Neural cell (in vitro differentiated cells): ENCODE measurements around the gene COL5A1. TPM values are rescaled to one million over a fixed set of nuclear protein-coding genes. Genes with fewer than 3 reads are reported as not detected.

Experiments used
- H2AFZ ChIP-seq: fragments of 200-600, 300-800 bp; sonication (generic), shearing (Covaris generic); 2 replicates; pipeline ENCODE4 v1.6.0; 2014; ENCODE audit warnings: low read depth, mild to moderate bottlenecking, antibody characterized with exemption, low read length, moderate library complexity
- H3F3A ChIP-seq: fragments of 200-600 bp; shearing (Covaris generic); 2 replicates; pipeline ENCODE4 v1.6.1; 2016; ENCODE audit warnings: mild to moderate bottlenecking, moderate library complexity, mixed read lengths, antibody characterized with exemption, low read length; ENCODE audit not compliant: insufficient read depth, poor library complexity, severe bottlenecking
- H3K27ac ChIP-seq: fragments of 200-600, 300-800 bp; sonication (generic), shearing (Covaris generic); 2 replicates; pipeline ENCODE4 v1.5.1; 2014; ENCODE audit warnings: mild to moderate bottlenecking, low read length, moderate library complexity
- H3K27me3 ChIP-seq: fragments of 300-800, 200-600 bp; sonication (generic), shearing (Covaris generic); 2 replicates; pipeline ENCODE4 v1.6.0; 2014; ENCODE audit warnings: mild to moderate bottlenecking, low read depth, low read length, moderate library complexity; ENCODE audit not compliant: insufficient read depth
- H3K36me3 ChIP-seq: fragments of 300-800, 200-600 bp; sonication (generic), shearing (Covaris generic); 2 replicates; pipeline ENCODE4 v1.5.1; 2014; ENCODE audit warnings: mild to moderate bottlenecking, antibody characterized with exemption, low read length, moderate library complexity; ENCODE audit not compliant: insufficient read depth
- H3K4me2 ChIP-seq: fragments of 300-800, 200-600 bp; sonication (generic), shearing (Covaris generic); 2 replicates; pipeline ENCODE4 v1.6.0; 2014; ENCODE audit warnings: mild to moderate bottlenecking, low read length
- H3K4me3 ChIP-seq: fragments of 300-800, 200-600 bp; sonication (generic), shearing (Covaris generic); 2 replicates; pipeline ENCODE4 v1.5.1; 2014; ENCODE audit warnings: mild to moderate bottlenecking, low read length, moderate library complexity
- H3K79me2 ChIP-seq: fragments of 200-600 bp; shearing (Covaris generic); replicated peaks from 2 replicates; pipeline ENCODE4 v1.6.0; 2014; ENCODE audit warnings: mild to moderate bottlenecking, low read length, moderate library complexity; ENCODE audit not compliant: insufficient read depth
- H3K9ac ChIP-seq: fragments of 300-800, 200-600 bp; sonication (generic), shearing (Covaris generic); 2 replicates; pipeline ENCODE4 v1.6.1; 2016; ENCODE audit warnings: mild to moderate bottlenecking, low read length, mixed read lengths
- H3K9me2 ChIP-seq: fragments of 200-600 bp; shearing (Covaris generic); 2 replicates; pipeline ENCODE4 v1.6.1; 2016; ENCODE audit warnings: mild to moderate bottlenecking, low read length, mixed read lengths; ENCODE audit not compliant: insufficient read depth
- H3K9me3 ChIP-seq: fragments of 200-600, 300-800 bp; sonication (generic), shearing (Covaris generic); 2 replicates; pipeline ENCODE4 v1.6.1; 2016; ENCODE audit warnings: mild to moderate bottlenecking, mixed run types, low read length, moderate library complexity, mixed read lengths
- H4K20me1 ChIP-seq: fragments of 200-600 bp; shearing (Covaris generic); 2 replicates; pipeline ENCODE4 v1.6.1; 2016; ENCODE audit warnings: mild to moderate bottlenecking, mixed run types; ENCODE audit not compliant: insufficient read depth
- CTCF ChIP-seq: fragments of 450-650 bp; IDR thresholded peaks from 2 replicates; pipeline ENCODE4 v1.5.1; 2014; ENCODE audit warnings: antibody characterized with exemption, mild to moderate bottlenecking, moderate library complexity; ENCODE audit not compliant: poor library complexity, severe bottlenecking
- EP300 ChIP-seq: fragments of 450-650 bp; conservative IDR thresholded peaks from 2 replicates; pipeline ENCODE4 v1.6.1; 2014; ENCODE audit warnings: antibody characterized with exemption, mild to moderate bottlenecking, moderate library complexity; ENCODE audit not compliant: poor library complexity, severe bottlenecking
- EZH2 ChIP-seq: fragments of 200-600, 300-800 bp; shearing (Covaris generic), sonication (generic); IDR thresholded peaks from 2 replicates; pipeline ENCODE4 v1.6.1; 2014; ENCODE audit warnings: antibody characterized with exemption, low read length, borderline replicate concordance, mild to moderate bottlenecking; ENCODE audit not compliant: insufficient read depth, poor library complexity, severe bottlenecking
- MXI1 ChIP-seq: fragments of 450-650 bp; conservative IDR thresholded peaks from 2 replicates; pipeline ENCODE4 v1.6.1; 2014; ENCODE audit warnings: antibody characterized with exemption, mild to moderate bottlenecking; ENCODE audit not compliant: poor library complexity, severe bottlenecking
- POLR2AphosphoS5 ChIP-seq: IDR thresholded peaks from 2 replicates; pipeline ENCODE4 v1.6.1; 2012
- RAD21 ChIP-seq: fragments of 450-650 bp; conservative IDR thresholded peaks from 2 replicates; pipeline ENCODE4 v1.6.1; 2014; ENCODE audit warnings: antibody characterized with exemption, mild to moderate bottlenecking, moderate library complexity
- REST ChIP-seq: IDR thresholded peaks from 2 replicates; pipeline ENCODE4 v1.6.1; 2012; ENCODE audit warnings: borderline replicate concordance
- SMC3 ChIP-seq: fragments of 450-650 bp; conservative IDR thresholded peaks from 2 replicates; pipeline ENCODE4 v1.6.1; 2014; ENCODE audit warnings: antibody characterized with exemption, mild to moderate bottlenecking, moderate library complexity; ENCODE audit not compliant: poor library complexity
- TAF1 ChIP-seq: IDR thresholded peaks from 2 replicates; pipeline ENCODE4 v1.6.1; 2012; ENCODE audit warnings: low read depth
- polyA plus RNA-seq: library from polyadenylated mRNA; depleted of rRNA; stranded (reverse); fragments of >200 nt; gene quantifications from 2 replicates; pipeline ENCODE4 v1.2.3, GENCODE V29; 2014

The COL5A1 gene
- polyA plus RNA-seq, 1 donor from 2014 or later = not detected

GRCh38 chr9:134678666-134679443 is 37.3 kb downstream of the COL5A1 start:
- no peak overlapping the region for H3K4me2 ChIP-seq
- H3F3A ChIP-seq = no peaks in the 10 kb centered on the region
- H3K4me3 ChIP-seq = no peak overlapping the region
- no peak for TF ChIP-seq EZH2
- TF ChIP-seq TAF1 = no peak
- no peak for TF ChIP-seq REST
- TF ChIP-seq EP300 = no peak
- TF ChIP-seq RAD21 = no peak
- no peak for TF ChIP-seq SMC3
- TF ChIP-seq POLR2AphosphoS5 = no peak
- TF ChIP-seq CTCF = no peak
- TF ChIP-seq MXI1 = no peak
- no peaks in the 10 kb centered on the region for H3K36me3 ChIP-seq
- no peak overlapping the region for H3K27ac ChIP-seq
- no peaks in the 10 kb centered on the region for H3K9me3 ChIP-seq
- no peaks in the 10 kb centered on the region for H3K79me2 ChIP-seq
- H3K9ac ChIP-seq = no peak overlapping the region
- H3K27me3 ChIP-seq = no peaks in the 10 kb centered on the region
- no peak overlapping the region for H2AFZ ChIP-seq
- H4K20me1 ChIP-seq = no peaks in the 10 kb centered on the region
- no peaks in the 10 kb centered on the region for H3K9me2 ChIP-seq

GRCh38 chr9:134679616-134680392 is 38.2 kb downstream of the COL5A1 start:
- H2AFZ ChIP-seq = no peak overlapping the region
- TF ChIP-seq SMC3 (no peak), POLR2AphosphoS5 (no peak), REST (no peak), CTCF (no peak), RAD21 (no peak), EP300 (no peak), MXI1 (no peak), TAF1 (no peak), EZH2 (no peak)
- H4K20me1 ChIP-seq = no peaks in the 10 kb centered on the region
- no peaks in the 10 kb centered on the region for H3K9me2 ChIP-seq
- H3K9ac ChIP-seq = no peak overlapping the region
- no peak overlapping the region for H3K4me2 ChIP-seq
- no peaks in the 10 kb centered on the region for H3K27me3 ChIP-seq
- H3F3A ChIP-seq = no peaks in the 10 kb centered on the region
- no peak overlapping the region for H3K4me3 ChIP-seq
- no peaks in the 10 kb centered on the region for H3K36me3 ChIP-seq
- no peaks in the 10 kb centered on the region for H3K79me2 ChIP-seq
- no peak overlapping the region for H3K27ac ChIP-seq
- H3K9me3 ChIP-seq = no peaks in the 10 kb centered on the region
